AG09309 (cell line): Measurements from ENCODE around the gene ENTHD1.

Experiments used
- DNase-seq: peaks from one replicate; pipeline ENCODE4 v3.0.0-alpha.2; 2010; ENCODE audit warnings: low read depth
- H3K4me3 ChIP-seq: 2 replicates; pipeline ENCODE4 v1.5.1; 2011; ENCODE audit warnings: mild to moderate bottlenecking, low read depth, low read length, moderate library complexity; ENCODE audit not compliant: control insufficient read depth
- TF ChIP-seq, protein P1 (sequence below): IDR thresholded peaks from 2 replicates; pipeline ENCODE4 v1.5.1; 2011; ENCODE audit warnings: mild to moderate bottlenecking, low read depth, low read length, inconsistent platforms; ENCODE audit not compliant: insufficient read depth, control insufficient read depth; ENCODE audit errors: missing control alignments

ENTHD1 gene

DNA sequence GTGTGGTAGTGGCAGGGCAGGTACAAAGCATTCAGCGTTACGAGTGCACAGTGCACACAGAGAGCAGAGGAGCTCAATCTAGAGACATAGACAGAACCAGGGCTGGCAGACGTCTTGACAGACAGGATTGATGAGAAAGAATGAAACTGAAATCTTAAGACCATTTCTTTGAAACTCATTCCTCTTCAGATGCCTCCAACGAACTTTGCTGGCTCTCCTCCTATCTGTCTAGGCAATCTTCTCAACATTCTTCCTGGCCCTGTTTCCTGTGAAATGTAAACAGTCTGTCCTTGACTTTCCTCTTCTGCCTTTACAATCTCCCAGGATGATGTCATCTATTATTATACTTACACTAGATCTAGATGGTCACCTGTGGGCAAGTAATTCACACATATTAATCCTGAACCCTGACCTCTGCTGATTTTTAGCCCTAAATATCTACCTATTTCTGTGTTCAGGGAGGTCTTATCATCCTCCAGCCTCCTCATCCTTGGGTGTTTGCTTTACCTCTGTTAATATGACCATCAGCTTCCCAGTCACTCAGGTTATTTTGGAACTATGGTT, 119.5 kb downstream of the ENTHD1 start:
- DNase-seq = no peak
- no peak overlapping the region for H3K4me3 ChIP-seq

DNA sequence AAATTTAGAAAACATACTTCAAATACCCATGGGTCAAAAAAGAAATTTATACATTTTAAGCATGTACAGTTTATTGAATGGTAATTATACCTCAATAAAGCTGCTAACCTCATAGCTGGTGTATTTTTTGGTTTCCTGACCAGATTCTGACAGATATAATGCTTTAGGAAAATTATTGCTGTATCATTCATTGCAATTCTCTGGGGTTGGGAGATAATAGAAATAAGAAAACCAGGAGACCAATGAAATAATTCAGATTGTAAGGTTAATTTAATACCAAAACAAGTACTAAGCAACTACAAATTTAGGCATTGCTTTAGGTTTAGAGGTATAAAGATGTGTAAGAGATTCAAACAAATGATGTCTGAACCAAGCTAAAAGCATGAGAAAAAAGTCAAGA, 120.1 kb downstream of the ENTHD1 start:
- no peak for DNase-seq
- no peak overlapping the region for H3K4me3 ChIP-seq
- TF ChIP-seq, protein P1, sequence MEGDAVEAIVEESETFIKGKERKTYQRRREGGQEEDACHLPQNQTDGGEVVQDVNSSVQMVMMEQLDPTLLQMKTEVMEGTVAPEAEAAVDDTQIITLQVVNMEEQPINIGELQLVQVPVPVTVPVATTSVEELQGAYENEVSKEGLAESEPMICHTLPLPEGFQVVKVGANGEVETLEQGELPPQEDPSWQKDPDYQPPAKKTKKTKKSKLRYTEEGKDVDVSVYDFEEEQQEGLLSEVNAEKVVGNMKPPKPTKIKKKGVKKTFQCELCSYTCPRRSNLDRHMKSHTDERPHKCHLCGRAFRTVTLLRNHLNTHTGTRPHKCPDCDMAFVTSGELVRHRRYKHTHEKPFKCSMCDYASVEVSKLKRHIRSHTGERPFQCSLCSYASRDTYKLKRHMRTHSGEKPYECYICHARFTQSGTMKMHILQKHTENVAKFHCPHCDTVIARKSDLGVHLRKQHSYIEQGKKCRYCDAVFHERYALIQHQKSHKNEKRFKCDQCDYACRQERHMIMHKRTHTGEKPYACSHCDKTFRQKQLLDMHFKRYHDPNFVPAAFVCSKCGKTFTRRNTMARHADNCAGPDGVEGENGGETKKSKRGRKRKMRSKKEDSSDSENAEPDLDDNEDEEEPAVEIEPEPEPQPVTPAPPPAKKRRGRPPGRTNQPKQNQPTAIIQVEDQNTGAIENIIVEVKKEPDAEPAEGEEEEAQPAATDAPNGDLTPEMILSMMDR = no peak

More for the DNA sequence above, 119.5 kb downstream of the ENTHD1 start:
- TF ChIP-seq, protein P1 = no peak

DNA sequence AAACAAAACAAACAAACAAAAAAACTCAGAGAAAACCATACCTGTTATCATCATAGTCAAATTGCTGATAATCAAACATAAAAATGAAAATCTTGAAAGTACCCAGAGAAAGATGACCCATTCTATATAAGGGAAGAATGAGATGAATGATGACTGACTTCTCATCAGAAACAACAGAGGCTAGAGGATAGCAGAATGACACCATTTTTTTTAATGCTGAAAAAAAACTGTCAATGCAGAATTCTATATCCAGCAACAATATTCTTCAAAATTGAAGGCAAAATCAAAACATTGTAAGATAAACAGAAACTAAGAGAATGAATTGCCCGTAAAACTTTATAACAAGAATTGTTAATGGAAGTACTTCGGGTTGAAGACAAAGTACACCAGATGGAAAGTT, 122.1 kb downstream of the ENTHD1 start:
- no peak overlapping the region for H3K4me3 ChIP-seq
- no peak for DNase-seq
- TF ChIP-seq, protein P1 = no peak

DNA sequence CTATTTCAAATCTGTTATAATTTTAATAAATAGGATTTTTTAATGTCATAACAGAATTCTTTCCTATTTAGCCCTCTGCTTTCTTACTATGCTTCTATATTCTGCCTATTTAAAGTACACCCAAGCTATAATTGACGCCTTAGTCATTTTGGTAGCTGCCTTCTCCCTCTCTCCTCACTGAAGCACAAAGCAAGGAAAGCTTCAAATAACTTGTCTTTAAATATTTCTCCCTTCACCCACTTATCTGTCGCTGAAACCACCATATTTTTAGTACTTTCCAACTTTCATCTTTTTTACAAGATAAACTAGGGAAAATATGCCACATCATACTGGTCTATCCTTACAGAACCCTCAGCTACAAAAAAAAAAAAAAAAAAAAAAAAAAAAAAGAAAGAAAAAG, 127.9 kb downstream of the ENTHD1 start:
- TF ChIP-seq, protein P1 = no peak
- no peak overlapping the region for H3K4me3 ChIP-seq
- DNase-seq = no peak

DNA sequence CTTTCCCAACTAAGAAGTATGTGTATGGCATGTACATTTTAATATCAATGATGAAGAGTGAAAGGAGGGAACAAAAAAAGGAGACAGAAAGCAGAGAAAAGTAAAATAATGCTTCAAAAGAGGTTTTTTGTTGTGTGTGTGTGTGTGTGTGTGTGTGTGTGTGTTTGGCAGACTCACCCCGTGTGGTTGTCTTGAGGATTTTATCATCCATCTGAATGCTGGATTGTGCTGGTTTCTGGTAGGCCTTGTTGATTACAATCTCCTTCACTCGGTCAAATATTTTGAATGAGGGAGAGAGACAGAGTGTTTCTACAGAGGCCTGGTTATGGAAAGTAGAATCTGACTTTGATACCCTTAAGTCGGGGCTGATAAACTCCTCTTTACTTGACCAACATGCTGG, 128.5 kb downstream of the ENTHD1 start:
- H3K4me3 ChIP-seq = no peak overlapping the region
- no peak for DNase-seq
- TF ChIP-seq, protein P1 = no peak

DNA sequence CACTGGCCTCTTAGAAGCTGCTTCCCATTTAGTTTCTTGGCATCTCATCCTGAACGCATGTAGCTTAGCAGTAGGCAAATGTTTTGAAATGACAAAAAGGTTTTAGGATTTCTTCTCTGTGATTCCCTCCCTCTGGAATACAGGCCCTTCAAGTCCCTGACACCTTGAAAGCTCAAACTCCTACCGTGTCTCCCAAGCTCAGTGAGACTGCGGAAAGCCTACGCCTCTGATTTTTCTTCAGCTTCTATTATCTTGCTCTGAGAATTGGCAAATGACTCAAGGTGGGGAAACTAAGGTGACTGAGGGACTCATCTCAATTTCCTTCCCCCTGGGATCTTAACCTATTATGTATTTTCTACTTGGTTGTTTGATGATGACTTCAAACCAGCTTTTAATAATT, 130.3 kb downstream of the ENTHD1 start:
- no peak overlapping the region for H3K4me3 ChIP-seq
- DNase-seq = no peak

More for the DNA sequence above, 130.3 kb downstream of the ENTHD1 start:
- TF ChIP-seq, protein P1 = no peak
